Loucy (cell line): ENCODE data around the gene TTC23.

ENCODE experiments used
- EZH2phosphoT487 ChIP-seq: fragments of 200-600 bp; IDR thresholded peaks from 2 replicates; pipeline ENCODE4 v1.6.1; 2018; ENCODE audit warnings: antibody characterized with exemption, mild to moderate bottlenecking, moderate library complexity, borderline replicate concordance
- TF ChIP-seq, protein P1 (sequence below): fragments of 200-600 bp; sonication (generic); conservative IDR thresholded peaks from 2 replicates; pipeline ENCODE4 v1.5.1; 2014; ENCODE audit warnings: mild to moderate bottlenecking, antibody characterized with exemption, low read length

DNA sequence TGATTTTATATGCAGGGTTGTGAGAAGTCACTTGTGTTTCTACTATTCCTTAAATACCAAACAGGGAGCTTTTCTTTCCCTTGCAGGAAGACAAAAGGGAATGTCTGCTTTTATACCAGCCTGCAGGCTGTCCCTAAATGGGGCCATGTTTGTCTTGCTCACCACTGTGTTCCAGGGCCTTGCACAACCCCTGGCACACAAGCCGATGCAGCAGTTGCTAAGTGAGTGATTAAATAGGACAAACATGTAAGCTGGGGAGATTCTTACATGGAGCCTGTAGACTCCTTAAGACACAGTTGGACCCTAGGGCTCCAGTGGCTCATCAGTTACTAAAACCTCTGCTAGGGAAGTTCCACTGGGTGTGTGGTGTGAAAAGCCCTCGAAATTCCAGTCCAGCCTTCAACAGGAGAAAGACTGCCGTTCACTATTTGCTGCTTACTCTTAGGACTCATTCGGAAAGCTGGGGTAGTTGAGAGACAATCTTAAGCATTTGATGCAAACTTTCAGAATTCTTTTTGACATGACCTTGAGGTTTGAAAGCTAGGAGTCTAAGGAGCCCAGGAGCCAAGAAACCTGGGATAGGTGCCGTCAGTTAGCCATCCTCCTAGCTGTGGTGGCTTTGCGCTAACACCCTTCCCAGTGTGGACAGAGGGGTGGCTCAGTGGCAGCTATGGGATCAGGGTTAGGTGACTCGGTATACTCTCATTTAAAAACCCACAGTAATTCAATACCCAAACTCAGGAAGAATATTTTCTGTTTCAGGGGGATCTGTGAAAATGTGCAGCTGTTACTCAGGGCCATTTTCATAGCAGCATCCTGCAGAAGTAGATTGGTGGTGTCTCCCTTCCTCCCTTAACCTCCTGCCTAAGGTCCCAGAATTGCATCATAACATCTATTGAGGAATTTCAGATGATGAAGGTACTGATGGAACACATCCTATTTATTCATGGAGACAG is 105.4 kb downstream of the TTC23 start:
- TF ChIP-seq, protein P1, sequence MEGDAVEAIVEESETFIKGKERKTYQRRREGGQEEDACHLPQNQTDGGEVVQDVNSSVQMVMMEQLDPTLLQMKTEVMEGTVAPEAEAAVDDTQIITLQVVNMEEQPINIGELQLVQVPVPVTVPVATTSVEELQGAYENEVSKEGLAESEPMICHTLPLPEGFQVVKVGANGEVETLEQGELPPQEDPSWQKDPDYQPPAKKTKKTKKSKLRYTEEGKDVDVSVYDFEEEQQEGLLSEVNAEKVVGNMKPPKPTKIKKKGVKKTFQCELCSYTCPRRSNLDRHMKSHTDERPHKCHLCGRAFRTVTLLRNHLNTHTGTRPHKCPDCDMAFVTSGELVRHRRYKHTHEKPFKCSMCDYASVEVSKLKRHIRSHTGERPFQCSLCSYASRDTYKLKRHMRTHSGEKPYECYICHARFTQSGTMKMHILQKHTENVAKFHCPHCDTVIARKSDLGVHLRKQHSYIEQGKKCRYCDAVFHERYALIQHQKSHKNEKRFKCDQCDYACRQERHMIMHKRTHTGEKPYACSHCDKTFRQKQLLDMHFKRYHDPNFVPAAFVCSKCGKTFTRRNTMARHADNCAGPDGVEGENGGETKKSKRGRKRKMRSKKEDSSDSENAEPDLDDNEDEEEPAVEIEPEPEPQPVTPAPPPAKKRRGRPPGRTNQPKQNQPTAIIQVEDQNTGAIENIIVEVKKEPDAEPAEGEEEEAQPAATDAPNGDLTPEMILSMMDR, result no peak
- TF ChIP-seq EZH2phosphoT487, result no peak
